Measurements from ENCODE around the gene ZNF407. TPM values are rescaled to one million over a fixed set of nuclear protein-coding genes. Genes with fewer than 3 reads are reported as not detected.
A peak's percentile ranks its signal among the peaks of the same experiment; 100 is the strongest.

ZNF407 gene
- total RNA-seq, 1 experiment from 2014 or later: 15.9 TPM

GRCh38 chr18:75036917-75037688, 439.4 kb downstream of the ZNF407 start:
- BruUV-seq (replicated peaks): no TSS peak
- H3K9me3 ChIP-seq (ENCODE audit: low read depth, low read length, poor library complexity, severe bottlenecking): no peaks in the 10 kb centered on the region
- H3K27ac ChIP-seq (ENCODE audit: low read depth, low read length, poor library complexity, severe bottlenecking): no peak overlapping the region
- no peak for DNase-seq (ENCODE audit: low spot score)
- no peaks in the 10 kb centered on the region for H3K27me3 ChIP-seq (replicated peaks; ENCODE audit: insufficient read depth, low read depth, low read length, poor library complexity)
- no peaks in the 10 kb centered on the region for H3K4me1 ChIP-seq (ENCODE audit: insufficient read depth, low read length, poor library complexity, severe bottlenecking)
- ChIA-PET POLR2A (ENCODE audit: low non-redundant PET) (no interaction called here), CTCF (no interaction called here)
- TF ChIP-seq EZH2 (IDR thresholded peaks at IDR 0.05; ENCODE audit: borderline replicate concordance, low read depth, low read length, poor library complexity, severe bottlenecking) (no peak), CTCF (conservative IDR thresholded peaks at IDR 0.05; ENCODE audit: low read depth, low read length) (no peak)
- no peaks in the 10 kb centered on the region for H3K36me3 ChIP-seq (ENCODE audit: insufficient read depth, low read length, poor library complexity, severe bottlenecking)
- intact Hi-C loops (cut with micrococcal nuclease; ENCODE audit: unreplicated experiment): no loop called here
- no peak overlapping the region for H3K4me3 ChIP-seq (ENCODE audit: low read depth, low read length, poor library complexity, severe bottlenecking)

- intact Hi-C loops (cut with micrococcal nuclease; ENCODE audit: unreplicated experiment): no loop called here
- ChIA-PET CTCF (no interaction called here), POLR2A (ENCODE audit: low non-redundant PET) (no interaction called here)
- Histone ChIP-seq H3K36me3 (ENCODE audit: insufficient read depth, low read length, poor library complexity, severe bottlenecking) (no peaks in the 10 kb centered on the region), H3K4me1 (ENCODE audit: insufficient read depth, low read length, poor library complexity, severe bottlenecking) (no peaks in the 10 kb centered on the region), H3K27ac (ENCODE audit: low read depth, low read length, poor library complexity, severe bottlenecking) (no peak overlapping the region), H3K9me3 (ENCODE audit: low read depth, low read length, poor library complexity, severe bottlenecking) (no peaks in the 10 kb centered on the region), H3K4me3 (ENCODE audit: low read depth, low read length, poor library complexity, severe bottlenecking) (no peak overlapping the region), H3K27me3 (replicated peaks; ENCODE audit: insufficient read depth, low read depth, low read length, poor library complexity) (no peaks in the 10 kb centered on the region)
- no peak for TF ChIP-seq EZH2 (IDR thresholded peaks at IDR 0.05; ENCODE audit: borderline replicate concordance, low read depth, low read length, poor library complexity, severe bottlenecking)
- TF ChIP-seq CTCF (conservative IDR thresholded peaks at IDR 0.05; ENCODE audit: low read depth, low read length): no peak
- no TSS peak for BruUV-seq (replicated peaks)
- no peak for DNase-seq (ENCODE audit: low spot score)
Measured at GRCh38 chr18:75037689-75037955, 440.0 kb downstream of the ZNF407 start.

- Histone ChIP-seq H3K27ac (ENCODE audit: low read depth, low read length, poor library complexity, severe bottlenecking) (no peak overlapping the region), H3K27me3 (replicated peaks; ENCODE audit: insufficient read depth, low read depth, low read length, poor library complexity) (no peaks in the 10 kb centered on the region), H3K9me3 (ENCODE audit: low read depth, low read length, poor library complexity, severe bottlenecking) (no peaks in the 10 kb centered on the region), H3K4me1 (ENCODE audit: insufficient read depth, low read length, poor library complexity, severe bottlenecking) (no peaks in the 10 kb centered on the region), H3K4me3 (ENCODE audit: low read depth, low read length, poor library complexity, severe bottlenecking) (no peak overlapping the region), H3K36me3 (ENCODE audit: insufficient read depth, low read length, poor library complexity, severe bottlenecking) (no peaks in the 10 kb centered on the region)
- peak; percentile 56 for TF ChIP-seq CTCF (conservative IDR thresholded peaks at IDR 0.05; ENCODE audit: low read depth, low read length)
- TF ChIP-seq EZH2 (IDR thresholded peaks at IDR 0.05; ENCODE audit: borderline replicate concordance, low read depth, low read length, poor library complexity, severe bottlenecking): no peak
- ChIA-PET POLR2A (ENCODE audit: low non-redundant PET) (no interaction called here), CTCF (interaction anchor here (0.7 kb wide), 2 partner anchors 13 to 27 kb away, joined by 5 to 6 read pairs; no protein-coding TSS in a partner anchor)
- BruUV-seq (replicated peaks): no TSS peak
- intact Hi-C loops (cut with micrococcal nuclease; ENCODE audit: unreplicated experiment): loop anchor here (5.0 kb wide), 1 partner anchor 384 kb away; no protein-coding TSS in a partner anchor
- DNase-seq (ENCODE audit: low spot score): peak; percentile 40
Measured at GRCh38 chr18:75041586-75041985, 443.9 kb downstream of the ZNF407 start.

Data from A673 (cell line).